Testis (tissue), 3 donors: ENCODE data around the gene TMOD3. TPM values are rescaled to one million over a fixed set of nuclear protein-coding genes. Genes with fewer than 3 reads are reported as not detected.

Experiments used
- DNase-seq: peaks from one replicate; pipeline ENCODE4 v3.0.0-alpha.2; 2019
- H3K27ac ChIP-seq, 2 donors: fragments of 200-600 bp; sonication (generic); one replicate each; pipeline ENCODE4 v1.5.1; 2019
- H3K27me3 ChIP-seq: fragments of 200-600 bp; sonication (generic); one replicate; pipeline ENCODE4 v1.5.1; 2019
- H3K36me3 ChIP-seq: fragments of 200-600 bp; sonication (generic); one replicate; pipeline ENCODE4 v1.5.1; 2017; ENCODE audit warnings: low read depth; ENCODE audit errors: missing control alignments
- H3K4me1 ChIP-seq: fragments of 200-600 bp; sonication (generic); one replicate; pipeline ENCODE4 v1.5.1; 2019
- H3K4me3 ChIP-seq, 2 donors: fragments of 200-600 bp; sonication (generic); one replicate each; pipeline ENCODE4 v1.5.1; 2017 to 2019
- H3K9me3 ChIP-seq: fragments of 200-600 bp; sonication (generic); one replicate; pipeline ENCODE4 v1.5.1; 2017
- CTCF ChIP-seq, 3 experiments: fragments of 450-650 bp in 2 of 3; fragments of 200-600 bp in 1 of 3; sonication (generic) in 1 of 3; IDR thresholded peaks; one replicate each; pipeline ENCODE4 v1.5.1; 2016 to 2019; ENCODE audit warnings: antibody characterized with exemption in 3 of 3, mild to moderate bottlenecking in 2 of 3, moderate library complexity in 1 of 3
- POLR2A ChIP-seq: fragments of 450-650 bp; IDR thresholded peaks from one replicate; pipeline ENCODE4 v1.6.1; 2017; ENCODE audit warnings: antibody characterized with exemption, mild to moderate bottlenecking, moderate library complexity
- WGBS, 2 donors: methylation state at CpG; one replicate each; pipeline ENCODE4 v1.1.5; 2018; 5-methylcytosine and 5-hydroxymethylcytosine counted together
- intact Hi-C: fragments of 100-400 bp; cut with DNase I; formaldehyde crosslinking; loops from one replicate; pipeline ENCODE4 v1.15.1; 2023; ENCODE audit warnings: low total_unique reads
- polyA plus RNA-seq: library from polyadenylated mRNA; stranded (reverse); fragments of 350-450 nt; fragmentation: Illumina TruSeq; extraction: RNeasy Lipid Tissue Mini Kit (QIAGEN cat#74804); gene quantifications from one replicate; pipeline ENCODE4 v1.2.3, GENCODE V29; 2014; ENCODE audit warnings: low read depth, low replicate concordance; ENCODE audit not compliant: insufficient read depth
- total RNA-seq, 2 donors: library from RNA; depleted of rRNA; stranded (reverse); fragments of >200 nt; gene quantifications; one replicate each; pipeline ENCODE4 v1.2.3, GENCODE V29; 2016

Gene TMOD3
- total and polyA plus RNA-seq, 3 donors from 2014 or later = 15.6 to 21.2 (median 16.6) TPM

DNA sequence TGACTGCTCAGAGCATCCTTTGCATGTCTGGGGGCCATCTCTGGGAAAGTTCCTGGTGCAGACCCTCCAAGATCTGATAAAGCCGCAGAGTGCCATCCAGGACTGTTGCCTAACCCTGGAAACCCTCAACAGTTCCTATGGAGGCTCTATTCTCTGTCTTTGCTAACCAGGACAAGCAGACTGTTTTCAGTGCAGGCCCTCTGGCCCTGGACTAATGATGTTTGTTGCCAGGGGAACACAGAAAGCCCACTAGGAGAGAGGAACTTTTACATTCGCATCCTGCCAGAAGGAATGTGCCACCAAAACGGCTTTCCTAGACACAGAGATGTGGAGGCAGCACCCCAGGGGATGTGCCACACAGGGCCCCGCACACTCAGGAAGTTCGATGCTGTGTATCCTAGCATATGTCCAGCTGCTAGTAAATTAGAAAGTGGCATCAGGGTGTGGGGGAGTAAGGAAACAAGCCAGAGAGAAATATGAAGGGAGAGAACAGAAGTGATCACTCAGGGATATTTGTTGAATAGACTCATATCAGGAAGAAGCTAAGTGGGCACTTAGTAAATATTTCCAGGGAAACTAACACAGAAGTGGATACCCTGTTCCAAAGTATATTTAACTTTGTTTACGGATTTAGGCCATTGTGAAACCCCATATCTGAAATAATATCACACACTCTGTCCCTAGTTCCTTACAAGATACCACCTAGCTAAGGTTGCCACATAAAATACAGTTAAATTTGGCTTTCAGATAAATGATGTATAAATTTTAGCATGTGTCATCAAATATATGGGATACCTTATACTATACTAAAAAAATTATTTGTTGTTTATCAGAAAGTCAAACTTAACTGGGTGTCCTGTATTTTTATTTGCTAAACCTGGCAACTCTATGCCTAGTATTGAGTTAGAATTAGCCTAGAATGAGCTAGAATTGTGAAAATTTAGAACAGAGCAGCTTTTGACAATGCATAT, 29.9 kb upstream of the TMOD3 start:
- TF ChIP-seq CTCF (IDR thresholded peaks at IDR 0.05) (no peak), POLR2A (no peak)
- intact Hi-C loops = no loop called here
- 73 to 76% methylated on average over 6 of the region's 6 CpGs for WGBS, 2 donors
- Histone ChIP-seq H3K9me3 (no peaks in the 10 kb centered on the region), H3K4me3 (no peak overlapping the region), H3K4me1 (no peaks in the 10 kb centered on the region), H3K27ac (no peak overlapping the region), H3K27me3 (no peaks in the 10 kb centered on the region), H3K36me3 (no peaks in the 10 kb centered on the region)
- no peak for DNase-seq

DNA sequence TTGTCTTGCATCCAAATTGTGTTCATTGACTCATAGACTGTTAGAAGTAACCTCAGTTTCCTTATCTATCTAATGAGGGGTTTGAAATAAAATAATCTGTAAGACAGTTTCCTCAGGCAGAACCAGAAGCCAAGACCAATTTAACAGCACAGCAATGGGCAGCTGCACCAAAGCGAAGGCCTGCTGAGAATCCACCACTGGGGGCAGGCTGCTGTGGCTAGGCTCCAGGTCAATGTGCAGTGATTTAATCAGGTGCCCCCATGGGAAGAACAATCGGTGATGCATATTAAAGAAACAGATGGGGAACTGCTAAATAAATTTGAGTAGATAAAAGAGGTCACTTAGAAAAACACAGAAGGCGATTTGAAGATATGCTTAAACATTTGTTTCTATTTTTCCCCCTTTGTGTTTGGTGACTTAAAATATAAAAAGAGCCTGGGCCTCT, 28.0 kb upstream of the TMOD3 start:
- Histone ChIP-seq H3K27me3 (no peaks in the 10 kb centered on the region), H3K36me3 (no peaks in the 10 kb centered on the region), H3K9me3 (no peaks in the 10 kb centered on the region), H3K4me3 (no peak overlapping the region), H3K27ac (no peak overlapping the region), H3K4me1 (no peaks in the 10 kb centered on the region)
- DNase-seq = peak; percentile 42
- WGBS, 2 donors = 63 to 75% methylated on average over 3 of the region's 3 CpGs
- intact Hi-C loops = no loop called here
- TF ChIP-seq POLR2A = no peak
- TF ChIP-seq CTCF (IDR thresholded peaks at IDR 0.05) = peak in 1 of 3 experiments; percentile 41

DNA sequence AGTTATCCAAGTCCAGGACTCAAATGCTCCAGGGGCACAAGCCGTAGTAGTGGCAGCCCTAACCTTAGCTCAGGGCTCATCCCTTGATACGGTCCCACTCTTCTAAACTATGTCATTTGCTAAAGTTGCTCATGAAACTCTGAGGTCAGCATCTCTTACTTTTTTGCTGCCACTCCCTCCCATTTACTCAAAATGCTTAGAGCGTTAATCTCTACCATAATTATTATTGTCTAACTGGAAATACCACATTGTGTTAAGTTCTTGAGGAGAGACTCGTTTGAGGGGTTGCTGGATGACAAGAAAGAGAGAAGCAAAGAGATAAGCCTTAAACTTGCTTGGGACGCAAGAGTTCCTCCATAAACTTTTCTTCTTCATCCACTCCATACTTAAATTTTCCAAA, 26.9 kb upstream of the TMOD3 start:
- Histone ChIP-seq H3K27me3 (no peaks in the 10 kb centered on the region), H3K27ac (no peak overlapping the region), H3K9me3 (no peaks in the 10 kb centered on the region), H3K4me3 (no peak overlapping the region), H3K36me3 (no peaks in the 10 kb centered on the region), H3K4me1 (no peaks in the 10 kb centered on the region)
- intact Hi-C loops = no loop called here
- DNase-seq = no peak
- 94 to 98% methylated on average over 5 of the region's 5 CpGs for WGBS, 2 donors
- TF ChIP-seq POLR2A (no peak), CTCF (IDR thresholded peaks at IDR 0.05) (no peak)

GRCh38 chr15:51803965-51804364, 25.5 kb upstream of the TMOD3 start:
- intact Hi-C loops = no loop called here
- H3K27ac ChIP-seq = no peak overlapping the region
- 85 to 94% methylated on average over 2 of the region's 2 CpGs for WGBS, 2 donors
- TF ChIP-seq CTCF (IDR thresholded peaks at IDR 0.05) (no peak), POLR2A (no peak)
- H3K4me1 ChIP-seq = no peaks in the 10 kb centered on the region
- H3K36me3 ChIP-seq = no peaks in the 10 kb centered on the region
- H3K4me3 ChIP-seq = no peak overlapping the region
- no peaks in the 10 kb centered on the region for H3K27me3 ChIP-seq
- no peak for DNase-seq
- no peaks in the 10 kb centered on the region for H3K9me3 ChIP-seq

GRCh38 chr15:51806123-51806522, 23.3 kb upstream of the TMOD3 start:
- Histone ChIP-seq H3K27me3 (no peaks in the 10 kb centered on the region), H3K4me3 (no peak overlapping the region), H3K9me3 (no peaks in the 10 kb centered on the region), H3K36me3 (no peaks in the 10 kb centered on the region), H3K27ac (no peak overlapping the region), H3K4me1 (no peaks in the 10 kb centered on the region)
- intact Hi-C loops = no loop called here
- TF ChIP-seq POLR2A = no peak
- TF ChIP-seq CTCF (IDR thresholded peaks at IDR 0.05) = no peak
- 83 to 86% methylated on average over 2 of the region's 2 CpGs for WGBS, 2 donors
- DNase-seq = no peak
